ENCODE results near the gene SCML1.

The SCML1 gene

DNA sequence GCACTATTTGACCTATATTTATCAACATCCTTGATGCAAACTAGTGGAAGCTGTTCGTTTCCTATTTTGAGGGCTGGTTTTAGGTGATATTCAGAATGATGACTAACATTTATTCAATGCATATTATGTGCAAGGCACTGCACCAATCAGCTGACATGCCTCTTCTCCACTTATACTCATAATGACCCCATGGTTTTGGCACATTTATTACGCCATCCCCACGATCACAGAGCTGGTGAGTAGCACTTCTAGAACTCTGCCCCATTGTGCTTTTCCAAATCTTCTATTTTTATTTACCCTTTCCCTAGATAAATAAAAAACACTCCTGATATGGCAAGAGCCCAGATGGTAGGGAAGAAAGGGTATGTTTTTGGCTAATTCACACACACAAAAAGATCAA, 13.1 kb downstream of the SCML1 start:
- no peaks in the 10 kb centered on the region for H3K79me2 ChIP-seq (ENCODE audit: insufficient read depth, low read length)
- H4K20me1 ChIP-seq (ENCODE audit: insufficient read depth, low read length, poor library complexity, severe bottlenecking), result no peaks in the 10 kb centered on the region
- no peaks in the 10 kb centered on the region for H3K9me2 ChIP-seq (replicated peaks; ENCODE audit: low read depth, low read length)
- no peaks in the 10 kb centered on the region for H3K27me3 ChIP-seq (ENCODE audit: insufficient read depth, low read length, poor library complexity, severe bottlenecking)
- H3K9me3 ChIP-seq (ENCODE audit: insufficient read depth, low read depth, low read length), result no peaks in the 10 kb centered on the region
- no peaks in the 10 kb centered on the region for H3K36me3 ChIP-seq (ENCODE audit: insufficient read depth, low read length)
- no peaks in the 10 kb centered on the region for H3F3A ChIP-seq (ENCODE audit: low read depth)
- no peak overlapping the region for H3K4me3 ChIP-seq (ENCODE audit: low read length, poor library complexity, severe bottlenecking)
- no peak overlapping the region for H3K9ac ChIP-seq (ENCODE audit: low read depth, low read length, poor library complexity, severe bottlenecking)
- H3K4me2 ChIP-seq (ENCODE audit: low read depth, low read length, poor library complexity, severe bottlenecking), result no peak overlapping the region
- H2AFZ ChIP-seq (ENCODE audit: low read length), result no peak overlapping the region
- no peaks in the 10 kb centered on the region for H3K4me1 ChIP-seq (ENCODE audit: insufficient read depth, low read length, poor library complexity, severe bottlenecking)
- TF ChIP-seq, protein P1, sequence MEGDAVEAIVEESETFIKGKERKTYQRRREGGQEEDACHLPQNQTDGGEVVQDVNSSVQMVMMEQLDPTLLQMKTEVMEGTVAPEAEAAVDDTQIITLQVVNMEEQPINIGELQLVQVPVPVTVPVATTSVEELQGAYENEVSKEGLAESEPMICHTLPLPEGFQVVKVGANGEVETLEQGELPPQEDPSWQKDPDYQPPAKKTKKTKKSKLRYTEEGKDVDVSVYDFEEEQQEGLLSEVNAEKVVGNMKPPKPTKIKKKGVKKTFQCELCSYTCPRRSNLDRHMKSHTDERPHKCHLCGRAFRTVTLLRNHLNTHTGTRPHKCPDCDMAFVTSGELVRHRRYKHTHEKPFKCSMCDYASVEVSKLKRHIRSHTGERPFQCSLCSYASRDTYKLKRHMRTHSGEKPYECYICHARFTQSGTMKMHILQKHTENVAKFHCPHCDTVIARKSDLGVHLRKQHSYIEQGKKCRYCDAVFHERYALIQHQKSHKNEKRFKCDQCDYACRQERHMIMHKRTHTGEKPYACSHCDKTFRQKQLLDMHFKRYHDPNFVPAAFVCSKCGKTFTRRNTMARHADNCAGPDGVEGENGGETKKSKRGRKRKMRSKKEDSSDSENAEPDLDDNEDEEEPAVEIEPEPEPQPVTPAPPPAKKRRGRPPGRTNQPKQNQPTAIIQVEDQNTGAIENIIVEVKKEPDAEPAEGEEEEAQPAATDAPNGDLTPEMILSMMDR (conservative IDR thresholded peaks at IDR 0.05; ENCODE audit: low read length), result no peak
- TF ChIP-seq EZH2phosphoT487 (IDR thresholded peaks at IDR 0.05; ENCODE audit: borderline replicate concordance), result no peak

DNA sequence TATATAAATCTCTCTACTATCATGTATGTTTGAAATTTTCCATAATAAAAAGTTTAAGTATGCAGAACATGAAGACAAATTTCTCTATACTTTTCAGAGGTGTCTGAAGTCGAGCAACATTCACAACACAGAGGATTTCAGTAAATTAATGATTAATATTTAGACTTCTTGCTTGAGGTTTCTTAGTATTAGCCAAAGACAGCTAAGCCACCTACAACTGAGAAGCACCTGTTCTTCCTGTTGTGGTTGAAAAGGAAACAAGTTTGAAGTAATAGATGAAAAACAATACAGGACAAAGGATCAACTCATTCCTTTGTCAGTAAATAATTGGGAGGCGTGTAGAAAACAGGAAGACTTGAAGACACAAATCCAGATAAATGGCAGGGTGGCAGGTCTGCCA, 21.1 kb downstream of the SCML1 start:
- H3K36me3 ChIP-seq (ENCODE audit: insufficient read depth, low read length), result no peaks in the 10 kb centered on the region
- H3F3A ChIP-seq (ENCODE audit: low read depth), result no peaks in the 10 kb centered on the region
- TF ChIP-seq, protein P1 (conservative IDR thresholded peaks at IDR 0.05; ENCODE audit: low read length), result no peak
- H3K27me3 ChIP-seq (ENCODE audit: insufficient read depth, low read length, poor library complexity, severe bottlenecking), result no peaks in the 10 kb centered on the region
- H4K20me1 ChIP-seq (ENCODE audit: insufficient read depth, low read length, poor library complexity, severe bottlenecking), result no peaks in the 10 kb centered on the region
- no peak overlapping the region for H2AFZ ChIP-seq (ENCODE audit: low read length)
- no peaks in the 10 kb centered on the region for H3K9me2 ChIP-seq (replicated peaks; ENCODE audit: low read depth, low read length)
- H3K9me3 ChIP-seq (ENCODE audit: insufficient read depth, low read depth, low read length), result no peaks in the 10 kb centered on the region
- H3K4me2 ChIP-seq (ENCODE audit: low read depth, low read length, poor library complexity, severe bottlenecking), result no peak overlapping the region
- no peaks in the 10 kb centered on the region for H3K4me1 ChIP-seq (ENCODE audit: insufficient read depth, low read length, poor library complexity, severe bottlenecking)
- H3K9ac ChIP-seq (ENCODE audit: low read depth, low read length, poor library complexity, severe bottlenecking), result no peak overlapping the region
- H3K4me3 ChIP-seq (ENCODE audit: low read length, poor library complexity, severe bottlenecking), result no peak overlapping the region
- no peaks in the 10 kb centered on the region for H3K79me2 ChIP-seq (ENCODE audit: insufficient read depth, low read length)

DNA sequence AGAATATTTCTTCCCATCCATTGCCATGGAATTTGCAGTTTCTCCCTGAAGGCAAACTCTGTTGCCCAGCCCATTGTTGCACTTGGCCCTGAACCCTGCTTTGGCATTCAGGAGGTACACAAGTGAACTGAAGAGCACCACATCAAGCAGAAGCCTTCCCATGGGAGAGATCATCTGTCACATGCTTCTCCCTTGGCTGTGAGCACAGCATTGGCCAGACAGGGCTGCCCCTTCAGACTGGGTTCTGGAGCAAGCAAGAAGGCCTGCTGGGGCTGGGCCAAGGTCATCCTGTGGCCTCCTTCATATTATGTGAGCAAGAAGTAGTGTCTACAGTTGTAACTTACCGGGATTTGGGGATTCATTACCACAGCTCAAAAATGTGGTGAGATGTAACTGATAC, 22.7 kb downstream of the SCML1 start:
- no peak overlapping the region for H2AFZ ChIP-seq (ENCODE audit: low read length)
- no peaks in the 10 kb centered on the region for H3K36me3 ChIP-seq (ENCODE audit: insufficient read depth, low read length)
- H4K20me1 ChIP-seq (ENCODE audit: insufficient read depth, low read length, poor library complexity, severe bottlenecking), result no peaks in the 10 kb centered on the region
- H3K9ac ChIP-seq (ENCODE audit: low read depth, low read length, poor library complexity, severe bottlenecking), result no peak overlapping the region
- no peak for TF ChIP-seq EZH2phosphoT487 (IDR thresholded peaks at IDR 0.05; ENCODE audit: borderline replicate concordance)
- TF ChIP-seq, protein P1 (conservative IDR thresholded peaks at IDR 0.05; ENCODE audit: low read length), result no peak
- H3K79me2 ChIP-seq (ENCODE audit: insufficient read depth, low read length), result no peaks in the 10 kb centered on the region
- H3K9me2 ChIP-seq (replicated peaks; ENCODE audit: low read depth, low read length), result no peaks in the 10 kb centered on the region
- no peaks in the 10 kb centered on the region for H3K9me3 ChIP-seq (ENCODE audit: insufficient read depth, low read depth, low read length)
- no peak overlapping the region for H3K4me3 ChIP-seq (ENCODE audit: low read length, poor library complexity, severe bottlenecking)
- no peaks in the 10 kb centered on the region for H3K27me3 ChIP-seq (ENCODE audit: insufficient read depth, low read length, poor library complexity, severe bottlenecking)
- no peak overlapping the region for H3K4me2 ChIP-seq (ENCODE audit: low read depth, low read length, poor library complexity, severe bottlenecking)
- no peaks in the 10 kb centered on the region for H3K4me1 ChIP-seq (ENCODE audit: insufficient read depth, low read length, poor library complexity, severe bottlenecking)
- no peaks in the 10 kb centered on the region for H3F3A ChIP-seq (ENCODE audit: low read depth)
